Heart left ventricle (tissue), 16 donors: ENCODE data around the gene ZNF747. TPM values are rescaled to one million over a fixed set of nuclear protein-coding genes. Genes with fewer than 3 reads are reported as not detected.
"Not testable (repeated sequence)": the region's sequence is repeated elsewhere in the genome, so short reads cannot be mapped to it uniquely, and the experiment has no call there.

Source experiments
- ATAC-seq, 4 donors: fragments of 200-7000 bp; cut with Tn5 transposase; one replicate each; pipeline ENCODE4 v1.9.1; 2020 to 2022; ENCODE audit warnings: moderate library complexity in 4 of 4, mild to moderate bottlenecking in 3 of 4, moderate number of reproducible peaks in 1 of 4
- DNase-seq, 5 donors: peaks; one replicate each; pipeline ENCODE4 v3.0.0-alpha.2; 2020
- H3K27ac ChIP-seq, 12 donors: fragments of 200-600 bp; sonication (generic) in 4 of 12; one replicate each; pipeline versions ENCODE4 v1.5.0 to v1.8.0; 2016 to 2022; ENCODE audit warnings: mild to moderate bottlenecking in 2 of 12
- H3K27me3 ChIP-seq, 9 donors: fragments of 200-600 bp; sonication (generic) in 2 of 9; one replicate each; pipeline versions ENCODE4 v1.5.1 to v1.8.0; 2016 to 2022; ENCODE audit warnings: mild to moderate bottlenecking in 3 of 9
- H3K36me3 ChIP-seq, 9 donors: fragments of 200-600 bp; sonication (generic) in 2 of 9; one replicate each; pipeline versions ENCODE4 v1.5.0 to v1.8.0; 2018 to 2022; ENCODE audit warnings: mild to moderate bottlenecking in 2 of 9
- H3K4me1 ChIP-seq, 12 donors: fragments of 200-600 bp; sonication (generic) in 4 of 12; one replicate each; pipeline versions ENCODE4 v1.5.0 to v1.8.0; 2016 to 2022; ENCODE audit warnings: mild to moderate bottlenecking in 3 of 12
- H3K4me3 ChIP-seq, 12 donors: fragments of 200-600 bp; sonication (generic) in 4 of 12; one replicate each; pipeline versions ENCODE4 v1.5.0 to v1.8.0; 2017 to 2022; ENCODE audit warnings: mild to moderate bottlenecking in 9 of 12, moderate library complexity in 4 of 12
- H3K9me3 ChIP-seq, 12 donors: fragments of 200-600 bp; sonication (generic) in 4 of 12; one replicate each; pipeline versions ENCODE4 v1.5.0 to v1.8.0; 2016 to 2022; ENCODE audit warnings: mild to moderate bottlenecking in 1 of 12
- POLR2A ChIP-seq, 2 donors: fragments of 450-650 bp; IDR thresholded peaks; one replicate each; pipeline ENCODE4 v1.6.1; 2017; ENCODE audit warnings: antibody characterized with exemption in 2 of 2, mild to moderate bottlenecking in 2 of 2, moderate library complexity in 2 of 2
- WGBS, 4 donors: extraction: QIAGEN DNeasy Blood & Tissue Kit in 2 of 4; methylation state at CpG; one replicate each; pipeline versions ENCODE4 v1.1.5 to v1.1.7; 2013 to 2018; 5-methylcytosine and 5-hydroxymethylcytosine counted together
- intact Hi-C, 10 donors: fragments of 100-400 bp; cut with DNase I; formaldehyde crosslinking; loops; one replicate each; pipeline versions ENCODE4 v1.11.1 to v1.14.2; 2022
- polyA plus RNA-seq, 2 donors: library from polyadenylated mRNA; stranded (reverse); fragments of 200-250 nt; gene quantifications; one replicate each; pipeline ENCODE4 v1.2.3, GENCODE V29; 2013
- total RNA-seq, 9 donors: library from RNA; depleted of rRNA in 2 of 9; stranded (reverse); fragments of >200 nt in 2 of 9; fragmentation: NEBNext Ultra II Directional in 3 of 9; extraction: Animal tissue kit (Norgen Biotek cat#: 25700) in 3 of 9; gene quantifications; one replicate each; pipeline versions ENCODE4 v1.1.0 to v1.2.4, GENCODE V29; 2016 to 2023
- TF ChIP-seq, protein P1 (sequence below), 12 donors: fragments of 200-600 bp; sonication (generic) in 4 of 12; IDR thresholded peaks; one replicate each; pipeline versions ENCODE4 v1.5.0 to v1.8.0; 2018 to 2022; ENCODE audit warnings: antibody characterized with exemption in 12 of 12, mild to moderate bottlenecking in 5 of 12
- donor health status: ischemic (EF 13 %, LVEDD 7.1; RV severe dilation, severe dysfunction).
- donor health status: healthy with polysubstance abuse.
- donor health status: DM: no; HTN: yes; CAD: no.
- donor health status: DM: no; HTN: no; CAD: no.
- donor health status: ischemic (EF 25% LVEDD 6.9; RV normal size, moderate dysfunction).
- donor health status: ischemic (EF 25% LVEDD 5.7; RV mildly dilated, moderate dysfunction).
- donor health status: healthy.
- donor health status: DM: yes; HTN: yes; CAD: no.
- donor health status: ischemic (EF 35%, LVEDD 5.7; RV mildly dilated, moderate dysfunction).
- donor health status: nonischemic (EF 11% LVEDD 7.7; RV severe dilation, severe dysfunction).
- donor health status: DM: yes; HTN: yes; CAD: no.
- donor health status: PGD.
- donor health status: ischemic (EF 29% LVEDD 5.4; RV normal size, mild dysfunction).
- donor health status: nonischemic (EF 23%, LVEDD 6.1; RV moderate dilation, normal function).

ZNF747 gene
- total and polyA plus RNA-seq, 11 donors = 8.6 to 15.2 (median 9.6) TPM

DNA sequence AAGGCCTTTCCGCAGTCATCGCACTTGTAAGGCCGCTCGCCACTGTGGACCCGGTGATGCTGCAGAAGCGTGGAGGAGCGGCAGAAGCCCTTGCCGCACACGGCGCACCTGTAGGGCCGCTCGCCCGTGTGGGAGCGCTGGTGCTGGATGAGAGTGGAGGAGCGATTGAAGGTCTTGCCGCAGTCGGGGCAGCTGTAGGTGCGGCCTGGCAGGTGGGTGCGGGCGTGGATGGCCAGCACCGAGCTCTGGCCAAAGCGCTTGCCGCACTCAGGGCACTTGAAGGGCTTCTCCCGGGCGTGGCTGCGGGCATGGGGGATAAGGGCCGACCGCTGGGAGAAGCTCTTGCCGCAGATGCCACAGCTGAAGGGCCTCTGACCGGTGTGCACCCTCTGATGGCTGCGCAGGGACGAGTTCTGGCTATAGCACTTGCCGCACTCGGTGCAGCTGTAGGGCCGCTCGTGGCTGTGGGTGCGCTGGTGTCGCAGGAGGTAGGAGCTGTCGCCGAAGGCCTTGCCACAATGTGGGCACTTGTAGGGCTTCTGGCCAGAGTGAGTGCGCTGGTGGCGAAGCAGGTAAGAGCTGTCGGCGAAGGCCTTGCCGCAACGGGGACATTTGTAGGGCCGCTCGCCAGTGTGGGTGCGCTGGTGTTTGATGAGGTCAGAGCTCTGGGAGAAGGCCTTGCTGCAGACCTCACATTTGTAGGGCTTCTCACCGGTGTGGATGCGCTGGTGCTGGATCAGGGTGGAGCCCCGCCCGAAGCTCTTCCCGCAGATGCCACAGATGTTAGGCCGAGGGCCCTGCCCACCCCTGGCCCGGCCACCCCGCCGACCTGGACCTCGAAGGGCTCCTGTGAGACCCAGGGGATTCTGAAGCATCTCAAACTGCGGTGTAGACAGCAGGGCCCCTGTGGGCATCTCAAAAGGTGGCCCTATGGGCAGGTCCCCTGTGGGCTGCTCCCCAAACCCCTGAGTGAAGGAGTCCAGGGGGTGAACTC lies 9.8 kb downstream of the ZNF747 start:
- Histone ChIP-seq H3K9me3 (no peaks in the 10 kb centered on the region), H3K27me3 (no peaks in the 10 kb centered on the region), H3K4me3 (no peak overlapping the region), H3K4me1 (peaks cover 0 to 44% (median 19%) of the 10 kb centered on the region in 12 donors), H3K36me3 (peaks cover 0 to 13% (median 8%) of the 10 kb centered on the region in 9 donors), H3K27ac (peak overlapping the region in 1 of 12 donors; percentile 33)
- no peak for DNase-seq
- ATAC-seq = no peak
- intact Hi-C loops = loop anchor here in 9 of 10 donors (5.0 to 10.0 kb wide), 6 partner anchors 47 to 460 kb away; partner anchors contain the start of genes SEPHS2 (in 7 of the 9), ZNF688 (in 2 of the 9), ALDOA (in 1 of the 9) and DCTPP1 (in 1 of the 9)
- WGBS, 4 donors = 92 to 95% (median 94%) methylated on average over 42 to 60 of the region's 60 CpGs
- no peak for TF ChIP-seq POLR2A (IDR thresholded peaks at IDR 0.05)
- TF ChIP-seq, protein P1, sequence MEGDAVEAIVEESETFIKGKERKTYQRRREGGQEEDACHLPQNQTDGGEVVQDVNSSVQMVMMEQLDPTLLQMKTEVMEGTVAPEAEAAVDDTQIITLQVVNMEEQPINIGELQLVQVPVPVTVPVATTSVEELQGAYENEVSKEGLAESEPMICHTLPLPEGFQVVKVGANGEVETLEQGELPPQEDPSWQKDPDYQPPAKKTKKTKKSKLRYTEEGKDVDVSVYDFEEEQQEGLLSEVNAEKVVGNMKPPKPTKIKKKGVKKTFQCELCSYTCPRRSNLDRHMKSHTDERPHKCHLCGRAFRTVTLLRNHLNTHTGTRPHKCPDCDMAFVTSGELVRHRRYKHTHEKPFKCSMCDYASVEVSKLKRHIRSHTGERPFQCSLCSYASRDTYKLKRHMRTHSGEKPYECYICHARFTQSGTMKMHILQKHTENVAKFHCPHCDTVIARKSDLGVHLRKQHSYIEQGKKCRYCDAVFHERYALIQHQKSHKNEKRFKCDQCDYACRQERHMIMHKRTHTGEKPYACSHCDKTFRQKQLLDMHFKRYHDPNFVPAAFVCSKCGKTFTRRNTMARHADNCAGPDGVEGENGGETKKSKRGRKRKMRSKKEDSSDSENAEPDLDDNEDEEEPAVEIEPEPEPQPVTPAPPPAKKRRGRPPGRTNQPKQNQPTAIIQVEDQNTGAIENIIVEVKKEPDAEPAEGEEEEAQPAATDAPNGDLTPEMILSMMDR (IDR thresholded peaks at IDR 0.05) = no peak

- Histone ChIP-seq H3K27ac (peak overlapping the region in 2 of 12 donors; percentile 14 to 33), H3K4me1 (peaks cover 0 to 40% (median 16%) of the 10 kb centered on the region in 12 donors), H3K9me3 (no peaks in the 10 kb centered on the region), H3K36me3 (peaks cover 0 to 22% (median 8%) of the 10 kb centered on the region in 9 donors), H3K27me3 (no peaks in the 10 kb centered on the region), H3K4me3 (peak overlapping the region in 2 of 12 donors; percentile 15 to 26)
- WGBS, 4 donors = 68 to 75% (median 70%) methylated on average over 26 of the region's 26 CpGs
- intact Hi-C loops = loop anchor here in 2 of 10 donors (10.0 kb wide), 2 partner anchors 131 to 459 kb away; partner anchors contain the start of genes ALDOA (in 1 of the 2), FBRS (in 1 of the 2) and PRR14 (in 1 of the 2)
- no peak for ATAC-seq
- no peak for TF ChIP-seq POLR2A (IDR thresholded peaks at IDR 0.05)
- TF ChIP-seq, protein P1 (IDR thresholded peaks at IDR 0.05) = no peak
- peak in 4 of 5 donors; percentile 47 to 80 (median 70) for DNase-seq
These were observed 10.7 kb downstream of the ZNF747 start for GRCh38 chr16:30523768-30524574.

DNA sequence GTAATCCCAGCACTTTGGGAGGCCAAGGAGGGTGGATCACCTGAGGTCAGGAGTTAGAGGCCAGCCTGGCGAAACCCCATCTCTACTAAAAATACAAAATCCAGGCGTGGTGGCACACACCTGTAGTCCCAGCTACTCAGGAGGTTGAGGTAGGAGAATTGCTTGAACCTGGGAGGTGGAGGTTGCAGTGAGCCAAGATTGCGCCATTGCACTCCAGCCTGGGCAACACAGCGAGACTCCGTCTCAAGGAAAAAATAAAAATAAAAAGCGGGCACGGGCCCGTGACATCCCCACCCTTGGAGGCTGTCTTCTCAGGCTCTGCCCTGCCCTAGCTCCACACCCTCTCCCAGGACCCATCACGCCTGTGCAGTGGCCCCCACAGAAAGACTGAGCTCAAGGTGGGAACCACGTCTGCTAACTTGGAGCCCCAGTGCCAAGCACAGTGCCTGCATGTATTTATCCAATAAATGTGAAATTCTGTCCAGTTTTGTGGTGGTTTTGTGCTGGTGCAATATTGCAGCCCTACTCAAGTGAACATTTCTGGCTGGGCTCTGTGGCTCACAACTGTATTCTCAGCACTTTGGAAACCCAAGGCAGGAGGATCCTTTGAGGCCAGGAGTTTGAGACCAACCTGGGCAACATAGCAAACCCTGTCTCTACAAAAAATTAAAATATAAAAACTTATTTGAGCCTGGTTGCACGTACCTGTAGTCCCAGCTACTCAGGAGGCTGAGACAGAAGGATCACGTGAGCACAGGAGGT lies 11.8 kb downstream of the ZNF747 start:
- 90 to 93% (median 91%) methylated on average over 12 of the region's 12 CpGs for WGBS, 4 donors
- intact Hi-C loops = loop anchor here in 2 of 10 donors (10.0 kb wide), 2 partner anchors 132 to 458 kb away; partner anchors contain the start of genes ALDOA (in 1 of the 2), FBRS (in 1 of the 2) and PRR14 (in 1 of the 2)
- not testable (repeated sequence) for ATAC-seq

More for the DNA sequence above, 11.8 kb downstream of the ZNF747 start:
- H3K27me3 ChIP-seq, H3K4me3 ChIP-seq, H3K9me3 ChIP-seq, H3K27ac ChIP-seq, DNase-seq: not testable (repeated sequence)
- peaks cover 0 to 33% (median 8%) of the 10 kb centered on the region in 9 donors for H3K36me3 ChIP-seq
- peaks cover 0 to 31% (median 12%) of the 10 kb centered on the region in 12 donors for H3K4me1 ChIP-seq
